Left ventricle myocardium superior (tissue), 1 donor: ENCODE measurements around the gene ZGPAT. TPM values are rescaled to one million over a fixed set of nuclear protein-coding genes. Genes with fewer than 3 reads are reported as not detected.

Experiments used
- ATAC-seq: fragments of 200-7000 bp; cut with Tn5 transposase; one replicate; pipeline ENCODE4 v1.9.1; 2020; ENCODE audit warnings: mild to moderate bottlenecking, moderate library complexity
- DNase-seq: peaks from one replicate; pipeline ENCODE4 v3.0.0-alpha.2; 2020
- intact Hi-C: fragments of 100-400 bp; cut with micrococcal nuclease; formaldehyde crosslinking; loops from one replicate; pipeline ENCODE4 v1.11.0; 2022
- total RNA-seq: library from RNA; stranded (reverse); fragmentation: NEBNext Ultra II Directional; extraction: Animal tissue kit (Norgen Biotek cat#: 25700); gene quantifications from one replicate; pipeline ENCODE4 v1.2.1, GENCODE V29; 2021
- donor health status: DM: no; HTN: yes; CAD: no; lungs with severe emphysema.

The ZGPAT gene
- total RNA-seq, 1 donor from 2014 or later = 16.2 TPM

DNA sequence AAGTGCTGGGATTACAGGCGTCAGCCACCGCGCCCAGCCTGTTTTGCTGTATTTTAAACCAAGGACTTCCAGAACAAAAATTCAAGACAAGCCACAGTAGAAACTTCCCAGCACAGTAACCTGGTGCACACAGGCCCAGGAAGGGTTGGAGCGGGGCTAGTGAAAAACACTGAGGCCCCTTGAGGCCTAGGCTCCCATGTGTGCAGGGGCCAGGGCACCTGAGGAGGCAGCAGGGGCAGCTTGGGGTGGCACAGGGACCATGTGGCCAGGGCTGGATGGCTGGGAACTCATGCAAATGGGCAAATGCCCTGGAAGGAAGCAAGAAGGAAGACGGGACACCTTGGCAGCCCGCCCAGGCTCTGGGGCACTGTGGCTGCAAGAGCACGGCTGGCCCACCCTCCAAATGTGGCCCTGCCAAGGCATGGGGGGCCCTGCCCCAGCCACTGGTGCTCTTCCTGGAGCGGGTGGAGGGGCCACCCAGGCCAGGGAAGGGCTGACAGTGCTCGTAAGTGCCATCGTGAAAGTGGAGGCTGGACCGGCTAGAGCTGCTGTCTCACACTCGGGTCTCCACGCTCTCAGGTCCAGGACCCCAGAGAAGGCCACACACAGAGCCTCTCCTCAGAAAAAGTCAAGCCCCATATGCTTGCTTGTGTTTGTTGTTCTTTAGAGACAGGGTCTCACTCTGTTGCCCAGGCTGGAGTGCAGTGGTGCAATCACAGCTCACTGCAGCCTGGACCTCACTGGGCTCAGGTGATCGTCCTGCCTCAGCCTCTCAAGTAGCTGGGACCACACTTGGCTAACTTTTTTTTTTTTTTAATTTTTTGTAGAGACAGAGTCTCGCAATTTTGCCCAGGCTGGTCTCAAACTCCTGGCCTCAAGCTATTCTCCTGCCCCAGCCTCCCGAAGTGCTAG is 42.0 kb downstream of the ZGPAT start:
- ATAC-seq (no peak), DNase-seq (no peak)
- intact Hi-C loops = no loop called here

DNA sequence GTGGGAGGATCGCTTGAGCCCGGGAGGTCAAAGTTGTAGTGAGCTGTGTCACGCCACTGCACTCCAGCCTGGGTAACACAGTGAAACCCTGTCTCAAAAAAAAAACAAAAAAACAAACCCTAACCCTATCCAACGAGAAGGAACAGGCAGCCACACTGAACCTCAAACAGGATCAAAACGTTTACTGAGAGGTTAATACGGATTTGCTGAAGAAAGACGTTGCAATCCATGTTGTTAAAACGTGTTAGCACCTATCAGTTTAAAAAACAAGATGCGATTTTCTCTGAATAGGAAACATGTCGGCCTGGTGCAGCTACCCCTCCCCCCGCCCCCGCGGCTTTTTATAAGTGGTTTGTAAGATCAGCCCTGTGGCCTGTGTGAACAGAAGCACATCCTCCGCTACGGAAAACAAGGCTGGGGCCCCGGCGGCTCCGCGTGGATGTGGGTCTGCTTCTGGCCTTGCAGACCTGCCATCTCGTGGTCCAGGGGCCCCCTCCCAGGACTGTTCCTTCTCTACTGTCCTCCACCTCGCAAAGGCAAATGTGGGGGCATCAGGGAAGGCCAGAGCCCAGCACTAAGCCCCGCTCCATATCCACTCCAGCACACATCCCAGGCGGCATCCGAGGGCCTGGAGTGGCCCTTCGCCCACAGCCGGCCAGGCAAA is 43.1 kb downstream of the ZGPAT start:
- no peak for DNase-seq
- no peak for ATAC-seq
- intact Hi-C loops = no loop called here

GRCh38 chr20:63751471-63752271 is 43.8 kb downstream of the ZGPAT start:
- no peak for DNase-seq
- intact Hi-C loops = no loop called here
- ATAC-seq = no peak

GRCh38 chr20:63752411-63753101 is 44.7 kb downstream of the ZGPAT start:
- no peak for DNase-seq
- intact Hi-C loops = no loop called here
- ATAC-seq = no peak

GRCh38 chr20:63753381-63753780 is 45.5 kb downstream of the ZGPAT start:
- DNase-seq = no peak
- intact Hi-C loops = no loop called here
- no peak for ATAC-seq

DNA sequence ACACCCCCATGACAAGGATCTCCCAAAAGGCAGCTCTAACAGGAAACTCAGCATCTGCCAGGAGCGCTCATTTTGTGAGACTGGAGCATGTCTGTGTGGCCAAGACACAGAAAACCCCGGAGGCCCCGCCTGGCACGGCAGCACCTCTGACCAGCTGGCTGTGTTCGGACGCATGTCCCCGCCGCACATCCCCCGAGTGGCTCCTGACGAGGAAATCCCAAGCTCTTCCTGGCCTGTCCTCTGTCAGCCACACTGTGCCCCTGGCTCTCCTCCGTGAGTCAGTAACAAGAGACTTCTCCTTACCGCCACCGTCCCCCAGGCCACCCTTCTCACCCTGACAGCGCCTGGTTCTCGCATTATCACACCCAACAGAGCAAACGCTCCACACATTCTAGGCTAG is 46.2 kb downstream of the ZGPAT start:
- ATAC-seq (peak; percentile 22), DNase-seq (no peak)
- intact Hi-C loops = no loop called here

DNA sequence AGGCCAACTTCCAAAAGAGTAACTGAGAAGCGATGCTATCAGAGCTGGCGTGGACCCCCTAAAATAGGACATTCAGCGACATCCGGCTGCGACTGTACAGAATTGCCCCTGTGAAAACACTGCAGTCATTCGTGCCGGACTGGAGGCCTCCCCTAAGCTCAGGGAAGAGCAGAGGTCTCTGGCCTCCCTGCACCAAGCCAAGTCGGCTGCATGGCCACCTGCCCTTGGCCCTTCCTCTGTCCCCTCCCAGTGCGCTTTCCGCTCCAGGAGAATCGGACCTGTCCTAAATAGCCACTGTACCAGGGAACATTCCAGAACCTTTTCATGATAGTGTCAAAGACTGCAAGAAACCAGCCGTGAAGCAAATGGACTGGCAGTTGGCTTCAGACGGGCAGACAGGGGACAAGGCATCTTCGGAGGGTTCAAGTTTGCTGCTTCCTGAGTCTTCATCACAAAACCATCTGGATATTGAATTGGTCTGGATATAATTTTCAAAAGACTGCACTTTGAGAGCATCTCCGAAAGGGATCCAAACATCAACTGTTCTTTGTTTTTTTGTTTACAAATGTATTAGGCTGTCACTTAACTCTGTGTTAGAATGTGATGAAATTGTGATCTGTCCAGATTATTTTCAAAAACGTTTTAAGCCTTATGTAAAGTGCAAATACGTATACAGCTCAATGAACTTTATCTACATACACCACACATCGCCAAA is 48.3 kb downstream of the ZGPAT start:
- intact Hi-C loops = no loop called here
- DNase-seq (no peak), ATAC-seq (no peak)

DNA sequence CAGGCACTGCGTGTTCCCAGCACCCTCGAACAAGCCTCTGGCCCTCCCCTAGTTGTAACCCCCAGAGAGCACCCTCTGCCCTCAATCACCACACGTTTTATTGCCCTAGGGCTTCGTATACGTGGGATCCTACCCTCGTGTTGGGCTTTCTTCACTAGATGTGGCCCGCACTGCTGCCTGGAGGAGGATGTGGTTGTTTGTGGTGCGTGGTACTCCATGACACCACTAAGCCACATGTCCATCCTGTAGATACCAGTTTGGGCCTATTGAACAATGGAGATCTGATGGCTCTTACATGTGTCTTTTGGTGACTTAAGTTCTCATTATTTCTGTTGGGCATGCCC is 48.8 kb downstream of the ZGPAT start:
- intact Hi-C loops = no loop called here
- no peak for DNase-seq
- no peak for ATAC-seq

DNA sequence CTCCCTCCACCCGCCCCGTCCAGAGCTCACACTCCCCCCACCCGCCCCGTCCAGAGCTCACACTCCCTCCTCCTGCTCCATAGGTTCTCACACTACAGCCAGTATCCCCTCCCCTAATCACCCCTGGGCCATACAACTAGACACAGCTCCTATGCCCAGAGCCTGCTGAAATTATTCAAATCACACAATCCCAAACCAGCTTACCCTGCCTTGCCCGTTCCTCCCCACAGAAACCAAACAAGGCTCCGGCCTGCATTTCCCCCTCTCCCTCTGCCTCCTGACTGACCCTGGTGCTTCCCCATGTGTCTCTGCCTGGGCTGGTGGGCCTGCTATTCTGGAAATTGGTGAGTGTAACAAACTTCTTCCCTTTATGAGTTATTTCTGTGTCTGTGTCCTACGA is 50.3 kb downstream of the ZGPAT start:
- intact Hi-C loops = no loop called here
- no peak for DNase-seq

GRCh38 chr20:63759377-63759901 is 51.6 kb downstream of the ZGPAT start:
- DNase-seq = no peak
- intact Hi-C loops = no loop called here
- no peak for ATAC-seq

More for the DNA sequence above, 50.3 kb downstream of the ZGPAT start:
- no peak for ATAC-seq

DNA sequence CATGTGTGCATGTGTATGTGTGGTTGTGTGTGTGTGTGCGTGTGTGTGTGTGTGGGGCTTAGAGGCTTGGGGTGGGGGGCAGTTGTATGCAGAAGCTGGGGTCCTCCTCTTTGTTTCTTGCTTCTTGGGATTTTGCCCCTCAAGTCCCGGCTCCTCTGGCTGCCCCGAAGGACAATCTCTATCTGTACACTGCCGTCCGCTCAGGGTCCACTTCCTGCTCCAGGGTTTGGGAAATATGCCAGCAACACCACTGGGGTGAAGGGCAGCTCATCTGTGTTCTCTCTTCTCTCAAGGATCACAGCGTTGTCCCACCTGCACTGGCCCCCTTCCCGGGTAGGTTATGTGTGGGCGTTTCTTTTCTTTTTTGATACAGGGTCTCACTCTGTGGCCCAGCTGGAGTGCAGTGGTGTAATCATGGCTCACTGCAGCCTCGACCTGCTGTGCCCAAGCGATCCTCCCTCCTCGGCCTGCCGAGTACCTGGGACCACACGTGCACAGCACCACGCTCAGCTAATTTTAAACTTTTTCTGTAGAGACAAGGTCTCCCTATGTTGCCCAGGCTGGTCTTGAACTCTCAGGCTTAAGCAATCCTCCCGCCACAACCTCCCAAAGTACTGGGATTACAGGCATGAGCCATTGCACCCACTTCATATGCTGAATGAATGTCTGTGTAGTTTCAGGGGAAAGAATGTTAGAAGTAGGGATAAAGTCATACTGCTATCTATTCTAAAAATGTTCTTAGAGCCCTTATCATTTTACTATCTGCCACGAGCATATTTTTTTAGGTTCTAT is 57.4 kb downstream of the ZGPAT start:
- no peak for DNase-seq
- intact Hi-C loops = no loop called here
- no peak for ATAC-seq

- no peak for DNase-seq
- intact Hi-C loops = no loop called here
- ATAC-seq = no peak
Measured at GRCh38 chr20:63765902-63766301, 58.1 kb downstream of the ZGPAT start.

GRCh38 chr20:63766695-63767426 is 59.0 kb downstream of the ZGPAT start:
- no peak for DNase-seq
- intact Hi-C loops = no loop called here
- peak; percentile 8 for ATAC-seq

GRCh38 chr20:63767456-63767855 is 59.6 kb downstream of the ZGPAT start:
- intact Hi-C loops = no loop called here
- DNase-seq (peak; percentile 70), ATAC-seq (peak; percentile 73)

DNA sequence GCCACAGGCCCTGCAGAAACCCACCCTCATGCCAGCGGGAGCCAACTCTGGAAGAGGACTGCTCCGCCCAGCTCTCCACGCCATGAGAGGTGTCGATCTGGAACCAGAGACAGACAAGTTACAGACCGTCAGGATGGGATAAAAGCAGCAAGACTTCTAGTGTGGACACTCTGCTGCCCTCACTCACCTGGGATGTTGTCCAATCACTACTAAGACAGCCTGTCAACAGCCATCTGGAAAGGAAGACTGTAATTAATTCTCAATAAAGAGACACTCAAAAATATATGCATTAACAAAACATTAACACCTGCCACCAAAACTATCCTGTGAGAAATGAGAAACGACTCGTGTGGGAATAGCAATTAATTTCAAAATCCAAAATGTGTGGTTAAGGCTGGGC is 60.0 kb downstream of the ZGPAT start:
- ATAC-seq (no peak), DNase-seq (no peak)
- intact Hi-C loops = no loop called here

- intact Hi-C loops = no loop called here
- DNase-seq (no peak), ATAC-seq (no peak)
Measured at GRCh38 chr20:63768591-63769515, 61.0 kb downstream of the ZGPAT start.
